ENCODE data around the gene SLC22A31. TPM values are rescaled to one million over a fixed set of nuclear protein-coding genes. Genes with fewer than 3 reads are reported as not detected.

Gene SLC22A31
- total and polyA plus RNA-seq, 2 experiments from 2014 or later: 2.1 to 13.8 TPM

DNA sequence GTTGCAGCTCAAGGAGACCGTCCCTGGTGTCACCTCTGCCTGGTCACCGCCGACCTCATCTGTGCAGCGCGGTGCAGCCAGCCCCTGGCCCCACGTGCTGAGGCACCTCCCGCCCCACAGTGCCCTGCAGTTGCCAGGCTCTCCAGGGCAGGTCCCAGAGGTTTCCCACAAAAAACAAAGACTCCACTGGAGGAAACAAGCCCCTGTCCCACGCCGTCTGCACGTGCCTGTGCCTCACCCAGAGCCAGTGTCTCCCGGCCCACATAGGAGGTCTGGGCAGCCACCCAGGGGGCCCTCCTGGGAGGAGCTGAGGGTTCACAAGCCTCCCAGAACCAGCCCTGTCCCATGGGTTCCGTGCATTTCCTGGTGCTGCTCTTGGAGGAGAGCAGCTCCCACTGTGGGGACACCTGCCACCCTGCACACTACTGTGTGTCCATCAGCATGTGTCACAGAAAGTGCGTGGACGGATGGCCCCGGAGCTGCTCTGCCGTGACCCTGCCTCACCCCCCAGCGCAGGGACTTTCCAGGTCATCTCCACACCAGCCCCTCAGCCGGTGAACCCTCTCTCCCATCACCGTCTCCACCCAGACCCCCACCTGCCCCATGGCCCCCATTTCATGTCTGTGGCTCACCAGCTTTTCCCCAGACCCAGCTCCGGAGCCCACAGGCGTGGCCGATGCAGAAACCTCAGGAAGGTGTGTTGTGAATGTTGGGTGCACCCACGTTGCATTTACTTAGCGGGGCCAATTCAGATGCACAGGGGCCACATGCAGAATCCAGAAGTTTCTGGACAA is 45.8 kb downstream of the SLC22A31 start (continued):
- TF ChIP-seq, protein P1, sequence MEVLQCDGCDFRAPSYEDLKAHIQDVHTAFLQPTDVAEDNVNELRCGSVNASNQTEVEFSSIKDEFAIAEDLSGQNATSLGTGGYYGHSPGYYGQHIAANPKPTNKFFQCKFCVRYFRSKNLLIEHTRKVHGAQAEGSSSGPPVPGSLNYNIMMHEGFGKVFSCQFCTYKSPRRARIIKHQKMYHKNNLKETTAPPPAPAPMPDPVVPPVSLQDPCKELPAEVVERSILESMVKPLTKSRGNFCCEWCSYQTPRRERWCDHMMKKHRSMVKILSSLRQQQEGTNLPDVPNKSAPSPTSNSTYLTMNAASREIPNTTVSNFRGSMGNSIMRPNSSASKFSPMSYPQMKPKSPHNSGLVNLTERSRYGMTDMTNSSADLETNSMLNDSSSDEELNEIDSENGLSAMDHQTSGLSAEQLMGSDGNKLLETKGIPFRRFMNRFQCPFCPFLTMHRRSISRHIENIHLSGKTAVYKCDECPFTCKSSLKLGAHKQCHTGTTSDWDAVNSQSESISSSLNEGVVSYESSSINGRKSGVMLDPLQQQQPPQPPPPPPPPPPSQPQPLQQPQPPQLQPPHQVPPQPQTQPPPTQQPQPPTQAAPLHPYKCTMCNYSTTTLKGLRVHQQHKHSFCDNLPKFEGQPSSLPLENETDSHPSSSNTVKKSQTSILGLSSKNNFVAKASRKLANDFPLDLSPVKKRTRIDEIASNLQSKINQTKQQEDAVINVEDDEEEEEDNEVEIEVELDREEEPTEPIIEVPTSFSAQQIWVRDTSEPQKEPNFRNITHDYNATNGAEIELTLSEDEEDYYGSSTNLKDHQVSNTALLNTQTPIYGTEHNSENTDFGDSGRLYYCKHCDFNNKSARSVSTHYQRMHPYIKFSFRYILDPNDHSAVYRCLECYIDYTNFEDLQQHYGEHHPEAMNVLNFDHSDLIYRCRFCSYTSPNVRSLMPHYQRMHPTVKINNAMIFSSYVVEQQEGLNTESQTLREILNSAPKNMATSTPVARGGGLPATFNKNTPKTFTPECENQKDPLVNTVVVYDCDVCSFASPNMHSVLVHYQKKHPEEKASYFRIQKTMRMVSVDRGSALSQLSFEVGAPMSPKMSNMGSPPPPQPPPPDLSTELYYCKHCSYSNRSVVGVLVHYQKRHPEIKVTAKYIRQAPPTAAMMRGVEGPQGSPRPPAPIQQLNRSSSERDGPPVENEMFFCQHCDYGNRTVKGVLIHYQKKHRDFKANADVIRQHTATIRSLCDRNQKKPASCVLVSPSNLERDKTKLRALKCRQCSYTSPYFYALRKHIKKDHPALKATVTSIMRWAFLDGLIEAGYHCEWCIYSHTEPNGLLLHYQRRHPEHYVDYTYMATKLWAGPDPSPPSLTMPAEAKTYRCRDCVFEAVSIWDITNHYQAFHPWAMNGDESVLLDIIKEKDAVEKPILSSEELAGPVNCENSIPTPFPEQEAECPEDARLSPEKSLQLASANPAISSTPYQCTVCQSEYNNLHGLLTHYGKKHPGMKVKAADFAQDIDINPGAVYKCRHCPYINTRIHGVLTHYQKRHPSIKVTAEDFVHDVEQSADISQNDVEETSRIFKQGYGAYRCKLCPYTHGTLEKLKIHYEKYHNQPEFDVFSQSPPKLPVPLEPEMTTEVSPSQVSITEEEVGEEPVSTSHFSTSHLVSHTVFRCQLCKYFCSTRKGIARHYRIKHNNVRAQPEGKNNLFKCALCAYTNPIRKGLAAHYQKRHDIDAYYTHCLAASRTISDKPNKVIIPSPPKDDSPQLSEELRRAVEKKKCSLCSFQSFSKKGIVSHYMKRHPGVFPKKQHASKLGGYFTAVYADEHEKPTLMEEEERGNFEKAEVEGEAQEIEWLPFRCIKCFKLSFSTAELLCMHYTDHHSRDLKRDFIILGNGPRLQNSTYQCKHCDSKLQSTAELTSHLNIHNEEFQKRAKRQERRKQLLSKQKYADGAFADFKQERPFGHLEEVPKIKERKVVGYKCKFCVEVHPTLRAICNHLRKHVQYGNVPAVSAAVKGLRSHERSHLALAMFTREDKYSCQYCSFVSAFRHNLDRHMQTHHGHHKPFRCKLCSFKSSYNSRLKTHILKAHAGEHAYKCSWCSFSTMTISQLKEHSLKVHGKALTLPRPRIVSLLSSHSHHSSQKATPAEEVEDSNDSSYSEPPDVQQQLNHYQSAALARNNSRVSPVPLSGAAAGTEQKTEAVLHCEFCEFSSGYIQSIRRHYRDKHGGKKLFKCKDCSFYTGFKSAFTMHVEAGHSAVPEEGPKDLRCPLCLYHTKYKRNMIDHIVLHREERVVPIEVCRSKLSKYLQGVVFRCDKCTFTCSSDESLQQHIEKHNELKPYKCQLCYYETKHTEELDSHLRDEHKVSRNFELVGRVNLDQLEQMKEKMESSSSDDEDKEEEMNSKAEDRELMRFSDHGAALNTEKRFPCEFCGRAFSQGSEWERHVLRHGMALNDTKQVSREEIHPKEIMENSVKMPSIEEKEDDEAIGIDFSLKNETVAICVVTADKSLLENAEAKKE (CRISPR knock-in tag; IDR thresholded peaks at IDR 0.05): no peak

DNA sequence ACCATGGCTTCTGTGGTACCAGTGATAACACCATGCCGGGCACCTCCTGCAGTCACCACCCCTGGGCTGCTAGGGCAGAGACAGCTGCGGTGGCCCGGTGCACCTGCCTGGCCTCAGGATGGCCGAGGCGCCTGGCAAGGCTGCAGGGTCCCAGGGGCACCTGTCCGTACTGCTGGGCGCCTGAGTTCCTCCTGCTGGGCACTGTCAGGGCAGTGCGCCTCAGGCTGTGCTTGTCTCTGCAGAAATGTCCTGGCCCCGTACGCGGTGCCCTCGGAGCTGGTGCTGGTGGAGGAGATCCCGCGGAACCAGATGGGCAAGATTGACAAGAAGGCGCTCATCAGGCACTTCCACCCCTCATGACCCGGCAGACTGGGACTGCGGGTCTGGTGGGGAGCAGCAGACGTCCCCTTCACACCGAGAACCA is 46.5 kb downstream of the SLC22A31 start:
- DNase-seq (ENCODE audit: low spot score) (no peak), ATAC-seq (peak; percentile 15)
- no peak overlapping the region for H3K4me2 ChIP-seq
- H3K27me3 Mint-ChIP-seq (ENCODE audit: insufficient read depth, low read depth, poor library complexity): peaks cover 23% of the 10 kb centered on the region
- no peak overlapping the region for H3K27ac Mint-ChIP-seq
- no peaks in the 10 kb centered on the region for H3K27me3 ChIP-seq (ENCODE audit: insufficient read depth)
- H3K9me2 ChIP-seq (ENCODE audit: insufficient read depth): 0 out of 2 replicates have a peak, but pooled peaks cover 6% of the 10 kb centered on the region
- H2AFZ ChIP-seq: no peak overlapping the region
- H3K4me1 ChIP-seq (ENCODE audit: insufficient read depth): no peaks in the 10 kb centered on the region
- H3K36me3 ChIP-seq (ENCODE audit: insufficient read depth): peaks cover 5% of the 10 kb centered on the region; the same call in 1 of the 2 replicates
- H3K4me3 ChIP-seq: no peak overlapping the region
- H3K4me1 Mint-ChIP-seq: peaks cover 2% of the 10 kb centered on the region; the same call in 1 of the 3 replicates
- no peaks in the 10 kb centered on the region for H4K20me1 ChIP-seq (replicated peaks; ENCODE audit: insufficient read depth)
- H3K36me3 Mint-ChIP-seq (ENCODE audit: low read depth): peaks cover 37% of the 10 kb centered on the region
- no peak overlapping the region for H3K4me3 Mint-ChIP-seq
- peaks cover 16% of the 10 kb centered on the region for H3F3A ChIP-seq (replicated peaks; ENCODE audit: low read depth)
- H3K79me2 ChIP-seq (replicated peaks; ENCODE audit: insufficient read depth): no peaks in the 10 kb centered on the region
- no peak overlapping the region for H3K27ac ChIP-seq (ENCODE audit: low read depth)
- peaks cover 32% of the 10 kb centered on the region for H3K9me3 Mint-ChIP-seq
- no peak for TF ChIP-seq CREB1 (CRISPR knock-in tag; IDR thresholded peaks at IDR 0.05; ENCODE audit: low read depth)
- TF ChIP-seq, protein P2, sequence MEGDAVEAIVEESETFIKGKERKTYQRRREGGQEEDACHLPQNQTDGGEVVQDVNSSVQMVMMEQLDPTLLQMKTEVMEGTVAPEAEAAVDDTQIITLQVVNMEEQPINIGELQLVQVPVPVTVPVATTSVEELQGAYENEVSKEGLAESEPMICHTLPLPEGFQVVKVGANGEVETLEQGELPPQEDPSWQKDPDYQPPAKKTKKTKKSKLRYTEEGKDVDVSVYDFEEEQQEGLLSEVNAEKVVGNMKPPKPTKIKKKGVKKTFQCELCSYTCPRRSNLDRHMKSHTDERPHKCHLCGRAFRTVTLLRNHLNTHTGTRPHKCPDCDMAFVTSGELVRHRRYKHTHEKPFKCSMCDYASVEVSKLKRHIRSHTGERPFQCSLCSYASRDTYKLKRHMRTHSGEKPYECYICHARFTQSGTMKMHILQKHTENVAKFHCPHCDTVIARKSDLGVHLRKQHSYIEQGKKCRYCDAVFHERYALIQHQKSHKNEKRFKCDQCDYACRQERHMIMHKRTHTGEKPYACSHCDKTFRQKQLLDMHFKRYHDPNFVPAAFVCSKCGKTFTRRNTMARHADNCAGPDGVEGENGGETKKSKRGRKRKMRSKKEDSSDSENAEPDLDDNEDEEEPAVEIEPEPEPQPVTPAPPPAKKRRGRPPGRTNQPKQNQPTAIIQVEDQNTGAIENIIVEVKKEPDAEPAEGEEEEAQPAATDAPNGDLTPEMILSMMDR (conservative IDR thresholded peaks at IDR 0.05; ENCODE audit: low read depth in 2 of 2): no peak
- TF ChIP-seq STAT1 (IDR thresholded peaks at IDR 0.05; ENCODE audit: unreplicated experiment): no peak
- no peak for TF ChIP-seq NANOG (IDR thresholded peaks at IDR 0.05; ENCODE audit: borderline replicate concordance)
- TF ChIP-seq JUNB (IDR thresholded peaks at IDR 0.05; ENCODE audit: unreplicated experiment): no peak
- no peak for TF ChIP-seq POLR2AphosphoS5 (IDR thresholded peaks at IDR 0.05; ENCODE audit: low read depth)
- TF ChIP-seq ZNF331 (CRISPR knock-in tag; IDR thresholded peaks at IDR 0.05; ENCODE audit: low read depth): no peak
- no peak for TF ChIP-seq EZH2 (IDR thresholded peaks at IDR 0.05; ENCODE audit: low read depth, unreplicated experiment)
- TF ChIP-seq, protein P3, sequence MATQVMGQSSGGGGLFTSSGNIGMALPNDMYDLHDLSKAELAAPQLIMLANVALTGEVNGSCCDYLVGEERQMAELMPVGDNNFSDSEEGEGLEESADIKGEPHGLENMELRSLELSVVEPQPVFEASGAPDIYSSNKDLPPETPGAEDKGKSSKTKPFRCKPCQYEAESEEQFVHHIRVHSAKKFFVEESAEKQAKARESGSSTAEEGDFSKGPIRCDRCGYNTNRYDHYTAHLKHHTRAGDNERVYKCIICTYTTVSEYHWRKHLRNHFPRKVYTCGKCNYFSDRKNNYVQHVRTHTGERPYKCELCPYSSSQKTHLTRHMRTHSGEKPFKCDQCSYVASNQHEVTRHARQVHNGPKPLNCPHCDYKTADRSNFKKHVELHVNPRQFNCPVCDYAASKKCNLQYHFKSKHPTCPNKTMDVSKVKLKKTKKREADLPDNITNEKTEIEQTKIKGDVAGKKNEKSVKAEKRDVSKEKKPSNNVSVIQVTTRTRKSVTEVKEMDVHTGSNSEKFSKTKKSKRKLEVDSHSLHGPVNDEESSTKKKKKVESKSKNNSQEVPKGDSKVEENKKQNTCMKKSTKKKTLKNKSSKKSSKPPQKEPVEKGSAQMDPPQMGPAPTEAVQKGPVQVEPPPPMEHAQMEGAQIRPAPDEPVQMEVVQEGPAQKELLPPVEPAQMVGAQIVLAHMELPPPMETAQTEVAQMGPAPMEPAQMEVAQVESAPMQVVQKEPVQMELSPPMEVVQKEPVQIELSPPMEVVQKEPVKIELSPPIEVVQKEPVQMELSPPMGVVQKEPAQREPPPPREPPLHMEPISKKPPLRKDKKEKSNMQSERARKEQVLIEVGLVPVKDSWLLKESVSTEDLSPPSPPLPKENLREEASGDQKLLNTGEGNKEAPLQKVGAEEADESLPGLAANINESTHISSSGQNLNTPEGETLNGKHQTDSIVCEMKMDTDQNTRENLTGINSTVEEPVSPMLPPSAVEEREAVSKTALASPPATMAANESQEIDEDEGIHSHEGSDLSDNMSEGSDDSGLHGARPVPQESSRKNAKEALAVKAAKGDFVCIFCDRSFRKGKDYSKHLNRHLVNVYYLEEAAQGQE (IDR thresholded peaks at IDR 0.05; ENCODE audit: unreplicated experiment): no peak
- no peak for TF ChIP-seq EZH2phosphoT487 (IDR thresholded peaks at IDR 0.05; ENCODE audit: unreplicated experiment)
- TF ChIP-seq, protein P4, sequence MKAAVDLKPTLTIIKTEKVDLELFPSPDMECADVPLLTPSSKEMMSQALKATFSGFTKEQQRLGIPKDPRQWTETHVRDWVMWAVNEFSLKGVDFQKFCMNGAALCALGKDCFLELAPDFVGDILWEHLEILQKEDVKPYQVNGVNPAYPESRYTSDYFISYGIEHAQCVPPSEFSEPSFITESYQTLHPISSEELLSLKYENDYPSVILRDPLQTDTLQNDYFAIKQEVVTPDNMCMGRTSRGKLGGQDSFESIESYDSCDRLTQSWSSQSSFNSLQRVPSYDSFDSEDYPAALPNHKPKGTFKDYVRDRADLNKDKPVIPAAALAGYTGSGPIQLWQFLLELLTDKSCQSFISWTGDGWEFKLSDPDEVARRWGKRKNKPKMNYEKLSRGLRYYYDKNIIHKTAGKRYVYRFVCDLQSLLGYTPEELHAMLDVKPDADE (IDR thresholded peaks at IDR 0.05): no peak

Measured in GM23338 (cell line).